IgD-negative memory B cell (primary cell): Measurements from ENCODE around the gene OTOL1. TPM values are rescaled to one million over a fixed set of nuclear protein-coding genes. Genes with fewer than 3 reads are reported as not detected.

Experiments used
- polyA plus RNA-seq: library from polyadenylated mRNA; unstranded; fragments of 300-500 nt; fragmentation: Illumina TruSeq; gene quantifications from one replicate; pipeline ENCODE4 v1.2.3, GENCODE V29; 2021

The OTOL1 gene
- polyA plus RNA-seq, 1 donor from 2014 or later: not detected

Other genes with a start within 250 kb of the OTOL1 start
- gene SPTSSB, start 125.3 kb upstream of the OTOL1 start, polyA plus RNA-seq: not detected